H1 (cell line): ENCODE data around the gene ONECUT2. TPM values are rescaled to one million over a fixed set of nuclear protein-coding genes. Genes with fewer than 3 reads are reported as not detected.

Source experiments
- CTCF ChIA-PET: fragments of 300-600 bp; sonication (Branson Sonifier 250); formaldehyde crosslinking; loops from one replicate; lab custom pipeline; 2021; ENCODE audit not compliant: partially characterized antibody; lab: Charles Lee
- POLR2A ChIA-PET: fragments of 300-600 bp; sonication (Branson Sonifier 250); formaldehyde crosslinking; loops from one replicate; lab custom pipeline; 2021; ENCODE audit warnings: inconsistent platforms; ENCODE audit not compliant: partially characterized antibody; lab: Charles Lee
- DNase-seq, 2 experiments: peaks; one replicate each; pipeline versions ENCODE4 v3.0.0 to v3.0.0-alpha.2; 2010 to 2022; ENCODE audit warnings: low spot score in 2 of 2, low read depth in 1 of 2, mixed read lengths in 1 of 2
- FAIRE-seq: peaks from 2 replicates; lab custom pipeline; 2011; peaks lifted over from hg19 to GRCh38; lab: Jason Lieb, UNC
- H2AFZ ChIP-seq: 2 replicates; pipeline ENCODE4 v1.8.1; 2012; ENCODE audit warnings: low read length, inconsistent platforms
- H2AK5ac ChIP-seq: 2 replicates; pipeline ENCODE4 v1.6.1; 2013; ENCODE audit warnings: low read depth, low read length
- H2BK120ac ChIP-seq: replicated peaks from 2 replicates; pipeline ENCODE3; 2013; ENCODE audit warnings: low read depth, low read length, inconsistent platforms
- H2BK12ac ChIP-seq: 2 replicates; pipeline ENCODE4 v1.6.1; 2013; ENCODE audit warnings: low read depth, low read length
- H2BK15ac ChIP-seq: 2 replicates; pipeline ENCODE4 v1.6.1; 2013; ENCODE audit warnings: low read length
- H2BK20ac ChIP-seq: 2 replicates; pipeline ENCODE4 v1.6.1; 2013; ENCODE audit warnings: low read length
- H2BK5ac ChIP-seq: 2 replicates; pipeline ENCODE4 v1.6.1; 2013; ENCODE audit warnings: low read depth, low read length
- H3K14ac ChIP-seq: 2 replicates; pipeline ENCODE4 v1.6.1; 2013; ENCODE audit warnings: inconsistent platforms; ENCODE audit not compliant: insufficient read length
- H3K18ac ChIP-seq: 2 replicates; pipeline ENCODE4 v1.6.1; 2013; ENCODE audit warnings: low read length; ENCODE audit errors: extremely low read depth
- H3K23ac ChIP-seq: 2 replicates; pipeline ENCODE4 v1.6.1; 2013; ENCODE audit warnings: inconsistent platforms; ENCODE audit not compliant: insufficient read length
- H3K23me2 ChIP-seq: 2 replicates; pipeline ENCODE4 v1.6.1; 2013; ENCODE audit warnings: low read depth, low read length
- H3K27ac ChIP-seq: 2 replicates; pipeline ENCODE4 v1.6.1; 2011; ENCODE audit warnings: low read depth, low read length, inconsistent platforms
- H3K27me3 ChIP-seq, 4 experiments: replicated peaks in 1 of 4; 1 replicate in 1 of 4; 2 replicates in 3 of 4; pipeline versions ENCODE4 v1.6.1 to v1.8.1; 2011 to 2013; ENCODE audit warnings: low read length in 3 of 4, mild to moderate bottlenecking in 3 of 4, inconsistent platforms in 2 of 4, mixed read lengths in 2 of 4, moderate library complexity in 1 of 4; ENCODE audit not compliant: control insufficient read depth in 3 of 4, insufficient read depth in 3 of 4; ENCODE audit errors: extremely low read depth in 1 of 4
- H3K36me3 ChIP-seq, 4 experiments: 2 replicates each; pipeline versions ENCODE4 v1.6.1 to v1.8.1; 2011 to 2013; ENCODE audit warnings: mild to moderate bottlenecking in 4 of 4, low read length in 3 of 4, moderate library complexity in 2 of 4, control low read depth in 1 of 4, inconsistent platforms in 1 of 4; ENCODE audit not compliant: insufficient read depth in 4 of 4, control insufficient read depth in 2 of 4
- H3K4ac ChIP-seq: replicated peaks from 2 replicates; pipeline ENCODE3; 2013; ENCODE audit warnings: low read length, low read depth, mixed read lengths, inconsistent platforms; ENCODE audit not compliant: insufficient read length
- H3K4me1 ChIP-seq, 4 experiments: replicated peaks in 1 of 4; 1 replicate in 1 of 4; 2 replicates in 3 of 4; pipeline versions ENCODE4 v1.6.1 to v1.8.1; 2011 to 2013; ENCODE audit warnings: low read length in 3 of 4, inconsistent platforms in 2 of 4, mixed read lengths in 1 of 4; ENCODE audit not compliant: insufficient read depth in 4 of 4, control insufficient read depth in 3 of 4
- H3K4me2 ChIP-seq, 2 experiments: 2 replicates each; pipeline versions ENCODE4 v1.6.1 to v1.8.1; 2011 to 2013; ENCODE audit warnings: low read depth in 2 of 2, low read length in 2 of 2, control low read depth in 1 of 2, inconsistent platforms in 1 of 2, mild to moderate bottlenecking in 1 of 2; ENCODE audit not compliant: insufficient read depth in 1 of 2
- H3K4me3 ChIP-seq, 4 experiments: fragments of 200-600, 300-600 bp in 1 of 4; sonication (generic), shearing (Covaris generic), sonication (Bioruptor Twin) in 1 of 4; 2 replicates each; pipeline versions ENCODE4 v1.5.1 to v1.8.1; 2011 to 2016; ENCODE audit warnings: low read length in 4 of 4, low read depth in 3 of 4, control low read depth in 2 of 4, inconsistent platforms in 2 of 4, mild to moderate bottlenecking in 2 of 4, mixed read lengths in 1 of 4, moderate library complexity in 1 of 4; ENCODE audit not compliant: insufficient read depth in 2 of 4; ENCODE audit errors: extremely low read depth in 1 of 4
- H3K56ac ChIP-seq: replicated peaks from 2 replicates; pipeline ENCODE3; 2013; ENCODE audit warnings: low read depth, mild to moderate bottlenecking, mixed read lengths, low read length, inconsistent platforms; ENCODE audit not compliant: insufficient read length
- H3K79me1 ChIP-seq: 2 replicates; pipeline ENCODE4 v1.6.1; 2013; ENCODE audit warnings: low read depth, low read length, control low read depth
- H3K79me2 ChIP-seq, 2 experiments: 2 replicates each; pipeline versions ENCODE4 v1.6.1 to v1.8.1; 2012 to 2013; ENCODE audit warnings: low read length in 2 of 2, mild to moderate bottlenecking in 2 of 2, inconsistent platforms in 1 of 2; ENCODE audit not compliant: insufficient read depth in 2 of 2, control insufficient read depth in 1 of 2
- H3K9ac ChIP-seq, 4 experiments: replicated peaks in 1 of 4; 1 replicate in 1 of 4; 2 replicates in 3 of 4; pipeline versions ENCODE4 v1.6.1 to v1.8.1; 2011 to 2013; ENCODE audit warnings: low read depth in 3 of 4, low read length in 3 of 4, control low read depth in 2 of 4, mild to moderate bottlenecking in 2 of 4, moderate library complexity in 2 of 4, inconsistent platforms in 1 of 4; ENCODE audit errors: extremely low read depth in 1 of 4
- H3K9me3 ChIP-seq, 2 experiments: 2 replicates each; pipeline versions ENCODE4 v1.6.1 to v1.8.1; 2012 to 2013; ENCODE audit warnings: mild to moderate bottlenecking in 2 of 2, moderate library complexity in 2 of 2, control low read depth in 1 of 2, inconsistent platforms in 1 of 2, low read depth in 1 of 2, low read length in 1 of 2, mixed read lengths in 1 of 2; ENCODE audit not compliant: insufficient read depth in 2 of 2
- H4K20me1 ChIP-seq, 2 experiments: replicated peaks in 1 of 2; 2 replicates each; pipeline versions ENCODE3 to v1.8.1; 2011 to 2013; ENCODE audit warnings: inconsistent platforms in 2 of 2, low read length in 2 of 2, mild to moderate bottlenecking in 1 of 2; ENCODE audit not compliant: insufficient read depth in 2 of 2, control insufficient read depth in 1 of 2
- H4K5ac ChIP-seq: 2 replicates; pipeline ENCODE4 v1.6.1; 2013; ENCODE audit warnings: low read length, low read depth, mixed read lengths, inconsistent platforms; ENCODE audit not compliant: insufficient read length
- H4K8ac ChIP-seq: 2 replicates; pipeline ENCODE4 v1.8.0; 2013; ENCODE audit warnings: mild to moderate bottlenecking, moderate library complexity, low read length, inconsistent platforms; ENCODE audit not compliant: insufficient read depth; ENCODE audit errors: extremely low read depth
- H4K91ac ChIP-seq: replicated peaks from 2 replicates; pipeline ENCODE3; 2013; ENCODE audit warnings: low read length, mixed read lengths, inconsistent platforms; ENCODE audit not compliant: insufficient read length
- BRCA1 ChIP-seq: IDR thresholded peaks from 2 replicates; pipeline ENCODE4 v1.6.1; 2012; ENCODE audit warnings: low read depth, low read length, improper control_type of control experiment
- JUN ChIP-seq: IDR thresholded peaks from 2 replicates; pipeline ENCODE4 v1.6.1; 2011; ENCODE audit warnings: low read depth, mild to moderate bottlenecking, improper control_type of control experiment, low read length
- POU5F1 ChIP-seq: IDR thresholded peaks from 2 replicates; pipeline ENCODE4 v1.6.1; 2011; ENCODE audit warnings: low read depth, mild to moderate bottlenecking, low read length, moderate library complexity
- SIN3A ChIP-seq, 2 experiments: IDR thresholded peaks in 1 of 2; conservative IDR thresholded peaks in 1 of 2; 2 replicates each; pipeline ENCODE4 v1.6.1; 2011 to 2012; ENCODE audit warnings: low read length in 2 of 2, improper control_type of control experiment in 1 of 2, low read depth in 1 of 2, mild to moderate bottlenecking in 1 of 2
- SP4 ChIP-seq: IDR thresholded peaks from 2 replicates; pipeline ENCODE4 v1.6.1; 2012; ENCODE audit warnings: low read length, inconsistent platforms
- WGBS, 2 experiments: shearing (Covaris generic) in 1 of 2; methylation state at CpG; one replicate each; pipeline versions ENCODE4 v1.1.6 to v1.1.7; 2013 to 2015; ENCODE audit warnings: low lambda C conversion rate in 2 of 2, mixed read lengths in 2 of 2, inconsistent platforms in 1 of 2, low coverage in 1 of 2, missing lambda C conversion rate in 1 of 2; ENCODE audit not compliant: insufficient replicate concordance in 2 of 2, insufficient coverage in 1 of 2, insufficient read length in 1 of 2; ENCODE audit errors: extremely low coverage in 1 of 2, missing lambda C conversion rate in 1 of 2; 5-methylcytosine and 5-hydroxymethylcytosine counted together
- polyA plus RNA-seq, 7 experiments: library from polyadenylated mRNA; depleted of rRNA in 3 of 7; stranded (reverse) in 5 of 7; unstranded in 2 of 7; fragments of >200 nt in 5 of 7; fragments of 200-250 nt in 2 of 7; gene quantifications; 1 replicate in 5 of 7; 2 replicates in 1 of 7; 4 replicates in 1 of 7; pipeline versions ENCODE4 v1.2.1 to v1.2.3, GENCODE V29; 2011 to 2013; ENCODE audit warnings: missing spikeins in 2 of 7, mixed read lengths in 2 of 7
- total RNA-seq: library from RNA; stranded (reverse); fragmentation: NEBNext Ultra II Directional; extraction: Animal tissue kit (Norgen Biotek cat#: 25700); gene quantifications from 2 replicates; pipeline ENCODE4 v1.2.1, GENCODE V29; 2021

Gene ONECUT2
- total and polyA plus RNA-seq, 2 of the 8 experiments (the other 6 are each of a cell fraction or from before 2014, with no cell fraction given), result 0.38 to 1.9 TPM

DNA sequence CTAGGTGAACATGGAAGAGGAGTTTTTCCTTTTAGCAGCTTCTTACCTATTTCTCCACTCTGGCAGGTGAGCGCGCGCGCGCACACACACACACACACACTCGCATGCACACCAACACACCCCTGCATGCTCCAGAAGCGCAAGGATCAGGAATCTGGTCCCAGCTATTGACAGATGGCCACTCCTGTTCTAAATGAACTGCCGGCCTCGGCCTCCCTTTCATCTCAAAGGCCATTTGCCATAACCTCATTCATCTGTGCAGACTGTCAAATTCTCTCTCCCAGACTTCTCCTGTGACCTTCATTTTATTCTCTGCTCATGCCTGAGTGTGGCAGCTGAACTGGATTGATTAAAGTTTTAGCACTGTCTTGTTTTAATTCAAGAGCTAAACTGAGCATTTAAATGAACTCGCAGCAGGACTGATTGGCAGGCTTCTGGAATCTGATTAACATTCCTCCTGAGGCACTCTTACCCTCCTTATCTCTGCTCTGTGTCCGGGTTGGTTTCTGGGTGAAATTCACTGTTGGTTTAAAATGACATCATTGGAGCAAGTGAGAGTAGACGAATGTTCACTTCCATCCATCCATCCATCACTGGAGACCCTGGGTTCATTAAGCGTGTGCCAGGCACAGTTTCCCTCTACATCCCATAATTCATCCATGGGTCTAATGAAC, 92.5 kb downstream of the ONECUT2 start:
- no peaks in the 10 kb centered on the region for H3K79me2 ChIP-seq
- H3K9ac ChIP-seq, result no peak overlapping the region
- H3K27ac ChIP-seq, result no peak overlapping the region
- no peak overlapping the region for H4K91ac ChIP-seq
- no peak overlapping the region for H2BK20ac ChIP-seq
- H3K36me3 ChIP-seq, result no peaks in the 10 kb centered on the region
- H3K4ac ChIP-seq, result no peak overlapping the region
- H3K56ac ChIP-seq, result no peak overlapping the region
- no peak overlapping the region for H3K18ac ChIP-seq
- H3K27me3 ChIP-seq, result no peaks in the 10 kb centered on the region
- no peak overlapping the region for H4K5ac ChIP-seq
- no peak overlapping the region for H2BK12ac ChIP-seq
- no peaks in the 10 kb centered on the region for H3K79me1 ChIP-seq
- H2AFZ ChIP-seq, result no peak overlapping the region
- H3K14ac ChIP-seq, result no peak overlapping the region
- H3K23me2 ChIP-seq, result no peaks in the 10 kb centered on the region; the same call in 1 of the 2 replicates
- CTCF ChIA-PET, result interaction anchor here (0.6 kb wide), 1 partner anchor 540 kb away, joined by 3 read pairs; no protein-coding TSS in a partner anchor
- no peak overlapping the region for H2BK5ac ChIP-seq
- TF ChIP-seq POU5F1, result no peak
- no peak for TF ChIP-seq JUN
- TF ChIP-seq SP4, result no peak
- TF ChIP-seq BRCA1, result no peak
- no peak for TF ChIP-seq SIN3A (conservative IDR thresholded peaks at IDR 0.05 in 1 of 2, IDR thresholded peaks at IDR 0.05 in 1 of 2; ENCODE audit: low read depth in 1 of 2, low read length in 2 of 2)
- TF ChIP-seq, all 59 proteins: peak for 0
- POLR2A ChIA-PET, result no interaction called here
- no peak overlapping the region for H2AK5ac ChIP-seq
- no peak overlapping the region for H3K4me2 ChIP-seq
- H3K23ac ChIP-seq, result no peak overlapping the region
- H2BK15ac ChIP-seq, result no peak overlapping the region
- DNase-seq (no peak), FAIRE-seq (no peak)
- no peak overlapping the region for H2BK120ac ChIP-seq
- H3K4me3 ChIP-seq, result no peak overlapping the region
- H4K20me1 ChIP-seq, result no peaks in the 10 kb centered on the region
- H3K9me3 ChIP-seq, result no peaks in the 10 kb centered on the region
- no peak overlapping the region for H4K8ac ChIP-seq
- peaks cover 0 to 2% (median under 1%) of the 10 kb centered on the region in 4 experiments; a peak in 4 of 7 replicates for H3K4me1 ChIP-seq
- 85% methylated on average over 13 of the region's 13 CpGs; no CpG with 5 or more reads in 1 of the 2 experiments for WGBS, 2 experiments
